Mesodermal cell (in vitro differentiated cells): ENCODE data around the gene SCFD2.
"Not testable (repeated sequence)": the region's sequence is repeated elsewhere in the genome, so short reads cannot be mapped to it uniquely, and the experiment has no call there.

Source experiments
- H3K27ac ChIP-seq: 2 replicates; pipeline ENCODE4 v1.7.0; 2013; ENCODE audit warnings: mild to moderate bottlenecking, low read depth, low read length, moderate library complexity; ENCODE audit not compliant: severe bottlenecking
- H3K36me3 ChIP-seq: 2 replicates; pipeline ENCODE4 v1.7.1; 2013; ENCODE audit warnings: mild to moderate bottlenecking, low read length, moderate library complexity; ENCODE audit not compliant: control insufficient read depth, insufficient read depth
- H3K4me1 ChIP-seq: one replicate; pipeline ENCODE4 v1.7.1; 2013; ENCODE audit warnings: mild to moderate bottlenecking, low read length; ENCODE audit not compliant: insufficient read depth, control insufficient read depth, poor library complexity, severe bottlenecking
- H3K4me3 ChIP-seq: 2 replicates; pipeline ENCODE4 v1.7.0; 2013; ENCODE audit warnings: low read length, control low read depth, mild to moderate bottlenecking; ENCODE audit not compliant: insufficient read depth, poor library complexity, severe bottlenecking; ENCODE audit errors: extremely low read depth
- H3K9me3 ChIP-seq: 2 replicates; pipeline ENCODE4 v1.7.1; 2013; ENCODE audit warnings: mild to moderate bottlenecking, low read length, moderate library complexity; ENCODE audit not compliant: control insufficient read depth
- WGBS, 2 experiments: methylation state at CpG; one replicate each; pipeline ENCODE4 v1.1.5; 2013; ENCODE audit warnings: missing lambda C conversion rate in 2 of 2; ENCODE audit not compliant: insufficient coverage in 2 of 2; 5-methylcytosine and 5-hydroxymethylcytosine counted together

The SCFD2 gene

GRCh38 chr4:53219148-53219547, 146.7 kb downstream of the SCFD2 start:
- not testable (repeated sequence) for H3K4me3 ChIP-seq, H3K4me1 ChIP-seq, H3K27ac ChIP-seq, H3K9me3 ChIP-seq, H3K36me3 ChIP-seq
- WGBS, 2 experiments = 90 to 94% methylated on average over 16 of the region's 16 CpGs

GRCh38 chr4:53208753-53209152, 157.1 kb downstream of the SCFD2 start:
- Histone ChIP-seq H3K4me1 (no peaks in the 10 kb centered on the region), H3K4me3 (no peak overlapping the region)
- 67% methylated on average over 1 of the region's 3 CpGs; no CpG with 5 or more reads in 1 of the 2 experiments for WGBS, 2 experiments

GRCh38 chr4:53205970-53206369, 159.9 kb downstream of the SCFD2 start:
- no peaks in the 10 kb centered on the region for H3K36me3 ChIP-seq
- no peaks in the 10 kb centered on the region for H3K4me1 ChIP-seq
- no peak overlapping the region for H3K27ac ChIP-seq

More at GRCh38 chr4:53208753-53209152, 157.1 kb downstream of the SCFD2 start:
- H3K36me3 ChIP-seq = no peaks in the 10 kb centered on the region
- H3K9me3 ChIP-seq = no peaks in the 10 kb centered on the region
- H3K27ac ChIP-seq = no peak overlapping the region

GRCh38 chr4:53199356-53199755, 166.5 kb downstream of the SCFD2 start:
- H3K4me3 ChIP-seq = no peak overlapping the region
- no peaks in the 10 kb centered on the region for H3K9me3 ChIP-seq
- H3K27ac ChIP-seq = no peak overlapping the region
- no peaks in the 10 kb centered on the region for H3K36me3 ChIP-seq
- 100% methylated on average over 1 of the region's 1 CpG; no CpG with 5 or more reads in 1 of the 2 experiments for WGBS, 2 experiments
- no peaks in the 10 kb centered on the region for H3K4me1 ChIP-seq

More at GRCh38 chr4:53205970-53206369, 159.9 kb downstream of the SCFD2 start:
- Histone ChIP-seq H3K4me3 (no peak overlapping the region), H3K9me3 (no peaks in the 10 kb centered on the region)

GRCh38 chr4:53197772-53198142, 168.1 kb downstream of the SCFD2 start:
- no peak overlapping the region for H3K27ac ChIP-seq
- H3K4me3 ChIP-seq = no peak overlapping the region
- no CpG with 5 or more reads among the region's 1 CpG for WGBS, 2 experiments
- H3K4me1 ChIP-seq = no peaks in the 10 kb centered on the region
- H3K36me3 ChIP-seq = no peaks in the 10 kb centered on the region
- no peaks in the 10 kb centered on the region for H3K9me3 ChIP-seq

GRCh38 chr4:53196882-53197771, 168.7 kb downstream of the SCFD2 start:
- H3K9me3 ChIP-seq = no peaks in the 10 kb centered on the region
- WGBS, 2 experiments = no CpG with 5 or more reads among the region's 4 CpGs
- H3K27ac ChIP-seq = no peak overlapping the region
- no peaks in the 10 kb centered on the region for H3K4me1 ChIP-seq
- no peaks in the 10 kb centered on the region for H3K36me3 ChIP-seq
- H3K4me3 ChIP-seq = no peak overlapping the region

GRCh38 chr4:53195815-53196661, 169.8 kb downstream of the SCFD2 start:
- no peak overlapping the region for H3K4me3 ChIP-seq
- no peaks in the 10 kb centered on the region for H3K9me3 ChIP-seq
- H3K27ac ChIP-seq = no peak overlapping the region
- H3K36me3 ChIP-seq = no peaks in the 10 kb centered on the region
- no peaks in the 10 kb centered on the region for H3K4me1 ChIP-seq
- WGBS, 2 experiments = 83 to 91% methylated on average over 6 of the region's 7 CpGs

GRCh38 chr4:53194727-53195126, 171.1 kb downstream of the SCFD2 start:
- Histone ChIP-seq H3K9me3 (no peaks in the 10 kb centered on the region), H3K36me3 (no peaks in the 10 kb centered on the region), H3K27ac (no peak overlapping the region), H3K4me3 (no peak overlapping the region), H3K4me1 (no peaks in the 10 kb centered on the region)
- 67 to 94% methylated on average over 1 to 2 of the region's 5 CpGs for WGBS, 2 experiments

GRCh38 chr4:53193111-53193510, 172.8 kb downstream of the SCFD2 start:
- H3K4me1 ChIP-seq = peaks cover 12% of the 10 kb centered on the region
- WGBS, 2 experiments = 80% methylated on average over 1 of the region's 1 CpG; no CpG with 5 or more reads in 1 of the 2 experiments
- no peak overlapping the region for H3K27ac ChIP-seq

GRCh38 chr4:53192496-53192895, 173.4 kb downstream of the SCFD2 start:
- Histone ChIP-seq H3K4me1 (peaks cover 12% of the 10 kb centered on the region), H3K4me3 (no peak overlapping the region), H3K27ac (no peak overlapping the region), H3K36me3 (no peaks in the 10 kb centered on the region), H3K9me3 (no peaks in the 10 kb centered on the region)
- no CpG with 5 or more reads among the region's 3 CpGs for WGBS, 2 experiments

More at GRCh38 chr4:53193111-53193510, 172.8 kb downstream of the SCFD2 start:
- no peaks in the 10 kb centered on the region for H3K36me3 ChIP-seq
- no peaks in the 10 kb centered on the region for H3K9me3 ChIP-seq
- H3K4me3 ChIP-seq = no peak overlapping the region
